GM12801 (cell line): ENCODE measurements around the gene THRB.

Source experiments
- CTCF ChIP-seq: IDR thresholded peaks from one replicate; pipeline ENCODE4 v1.5.1; 2011; ENCODE audit warnings: control low read depth; ENCODE audit not compliant: insufficient read length; ENCODE audit errors: extremely low read depth

Gene THRB

DNA sequence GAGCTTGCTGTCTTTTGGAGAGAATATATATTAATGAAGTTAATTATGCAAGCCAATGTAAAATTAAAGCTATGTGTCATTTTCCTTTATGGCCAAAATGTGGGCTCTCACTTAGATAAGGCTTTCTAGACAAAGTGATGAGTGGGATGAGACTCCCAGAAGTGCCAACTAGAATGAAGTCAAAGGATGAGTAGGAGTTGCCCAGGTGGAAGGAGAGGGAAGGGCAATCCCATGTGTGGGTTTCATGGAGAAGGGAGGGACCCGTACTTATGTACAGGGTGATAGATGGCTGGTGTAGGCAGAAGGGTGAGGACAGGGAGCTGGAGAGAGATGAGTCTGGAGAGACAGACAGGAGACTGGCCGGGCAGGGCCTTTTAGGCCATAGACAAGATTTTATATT lies 239.2 kb downstream of the THRB start:
- TF ChIP-seq CTCF: no peak

- TF ChIP-seq CTCF: no peak
Measured at GRCh38 chr3:24254649-24255048, 240.0 kb downstream of the THRB start.

- TF ChIP-seq CTCF: no peak
Measured at GRCh38 chr3:24253336-24253735, 241.3 kb downstream of the THRB start.

GRCh38 chr3:24249523-24249922 lies 245.1 kb downstream of the THRB start:
- no peak for TF ChIP-seq CTCF

DNA sequence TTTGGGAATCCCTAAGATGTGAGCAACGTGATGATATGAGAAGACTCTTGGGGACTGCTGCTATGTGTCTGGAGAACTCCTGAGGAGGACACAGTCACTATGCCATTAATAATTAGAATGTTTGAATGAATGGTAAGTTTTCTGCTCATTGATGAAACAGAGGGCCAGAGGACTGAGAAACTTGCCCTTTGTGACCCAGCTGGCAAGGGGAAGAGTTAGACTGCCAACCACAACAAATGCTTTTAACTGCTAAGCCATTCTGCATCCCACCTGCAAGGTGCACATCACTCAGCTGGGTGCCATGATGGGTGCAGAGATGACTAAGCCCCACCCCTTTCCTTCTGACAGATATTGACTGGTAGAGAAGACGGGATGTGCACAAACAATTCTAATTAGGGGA lies 249.6 kb downstream of the THRB start:
- TF ChIP-seq CTCF: no peak

DNA sequence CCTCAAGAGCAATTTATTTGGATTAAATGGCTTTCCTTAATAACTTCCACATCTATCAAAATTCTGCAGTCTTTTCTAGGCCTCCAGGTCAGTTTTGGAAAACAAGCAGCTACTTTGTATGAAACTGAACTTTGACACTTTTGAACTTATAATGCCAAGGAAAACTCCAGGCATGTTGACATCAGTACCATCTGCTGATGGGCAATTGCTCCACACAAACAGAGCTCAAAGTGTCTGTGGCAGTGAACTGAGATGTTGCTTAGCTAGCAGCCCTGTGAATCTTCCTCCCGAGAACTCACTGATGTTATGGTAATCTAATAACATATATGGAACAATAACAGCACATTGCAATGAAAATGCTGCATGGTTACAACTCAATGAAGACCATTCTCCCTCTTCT lies 250.2 kb downstream of the THRB start:
- TF ChIP-seq CTCF: no peak

DNA sequence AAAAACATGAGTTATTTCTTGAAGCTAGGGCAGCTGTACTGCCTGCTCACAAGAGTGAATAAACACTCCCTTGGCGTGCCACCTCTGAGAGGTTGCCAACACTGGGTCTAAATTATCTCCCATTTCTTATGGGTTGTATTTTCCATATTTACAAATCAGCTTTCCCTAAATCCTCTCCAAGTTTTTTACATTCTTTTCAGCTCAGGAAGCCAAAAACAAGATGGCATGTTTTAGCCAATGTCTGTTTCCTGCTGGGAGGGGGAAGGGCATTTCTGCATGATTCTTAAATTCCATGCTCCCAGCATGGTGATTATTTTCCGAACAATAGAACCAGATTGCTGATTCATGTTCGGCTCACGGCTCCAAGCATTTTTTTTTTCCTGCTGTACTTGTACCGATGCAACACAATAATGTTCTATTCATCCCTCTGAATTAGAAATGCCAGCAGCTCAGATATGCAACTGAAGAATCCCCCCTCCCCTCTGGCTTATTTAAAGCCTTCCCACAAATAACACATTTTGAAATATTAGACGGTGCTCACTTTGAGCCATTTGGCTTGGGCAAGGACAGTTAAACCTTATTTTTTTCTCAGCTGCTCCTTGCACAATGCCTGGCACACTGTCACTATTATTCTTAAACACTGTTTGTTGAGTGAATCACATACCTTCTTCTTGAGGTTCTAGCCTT lies 252.5 kb downstream of the THRB start:
- no peak for TF ChIP-seq CTCF
